Measurements from ENCODE around the gene DLGAP1.

GRCh38 chr18:3688690-3689089, 766.4 kb downstream of the DLGAP1 start:
- TF ChIP-seq CTCF (IDR thresholded peaks at IDR 0.05) (no peak), POLR2AphosphoS5 (IDR thresholded peaks at IDR 0.05; ENCODE audit: insufficient read depth in 1 of 2, low read depth in 1 of 2) (no peak)
